H1 (cell line): ENCODE data around the gene MECR. TPM values are rescaled to one million over a fixed set of nuclear protein-coding genes. Genes with fewer than 3 reads are reported as not detected.

Experiments used
- BACH1 ChIP-seq: IDR thresholded peaks from 2 replicates; pipeline ENCODE4 v1.6.1; 2012; ENCODE audit warnings: low read length, improper control_type of control experiment
- FOSL1 ChIP-seq: IDR thresholded peaks from 2 replicates; pipeline ENCODE4 v1.6.1; 2011; ENCODE audit warnings: mild to moderate bottlenecking, low read depth, low read length, moderate library complexity; ENCODE audit not compliant: insufficient read depth
- JUN ChIP-seq: IDR thresholded peaks from 2 replicates; pipeline ENCODE4 v1.6.1; 2011; ENCODE audit warnings: low read depth, mild to moderate bottlenecking, improper control_type of control experiment, low read length
- JUND ChIP-seq: IDR thresholded peaks from 2 replicates; pipeline ENCODE4 v1.6.1; 2011; ENCODE audit warnings: mild to moderate bottlenecking, improper control_type of control experiment, low read length
- KDM4A ChIP-seq: IDR thresholded peaks from one replicate; pipeline ENCODE4 v1.7.1; 2012; ENCODE audit warnings: low read depth, mild to moderate bottlenecking, moderate library complexity, low read length, inconsistent platforms; ENCODE audit not compliant: severe bottlenecking
- KDM5A ChIP-seq: fragments of 200-600 bp; IDR thresholded peaks from 2 replicates; pipeline ENCODE4 v1.7.1; 2012; ENCODE audit warnings: mild to moderate bottlenecking, low read length, inconsistent platforms, mixed read lengths
- NRF1 ChIP-seq: IDR thresholded peaks from 2 replicates; pipeline ENCODE4 v1.6.1; 2011; ENCODE audit warnings: mild to moderate bottlenecking, low read depth, low read length, improper control_type of control experiment
- POLR2AphosphoS5 ChIP-seq: IDR thresholded peaks from 2 replicates; pipeline ENCODE4 v1.6.1; 2011; ENCODE audit warnings: low read depth, low read length
- RBBP5 ChIP-seq: IDR thresholded peaks from 2 replicates; pipeline ENCODE4 v1.7.1; 2012; ENCODE audit warnings: low read depth, mild to moderate bottlenecking, inconsistent platforms, low read length, moderate library complexity, borderline replicate concordance
- SP2 ChIP-seq: IDR thresholded peaks from 2 replicates; pipeline ENCODE4 v1.6.1; 2012; ENCODE audit warnings: mild to moderate bottlenecking, low read length, inconsistent platforms
- polyA plus RNA-seq, 7 experiments: library from polyadenylated mRNA; depleted of rRNA in 3 of 7; stranded (reverse) in 5 of 7; unstranded in 2 of 7; fragments of >200 nt in 5 of 7; fragments of 200-250 nt in 2 of 7; gene quantifications; 1 replicate in 5 of 7; 2 replicates in 1 of 7; 4 replicates in 1 of 7; pipeline versions ENCODE4 v1.2.1 to v1.2.3, GENCODE V29; 2011 to 2013; ENCODE audit warnings: missing spikeins in 2 of 7, mixed read lengths in 2 of 7
- total RNA-seq: library from RNA; stranded (reverse); fragmentation: NEBNext Ultra II Directional; extraction: Animal tissue kit (Norgen Biotek cat#: 25700); gene quantifications from 2 replicates; pipeline ENCODE4 v1.2.1, GENCODE V29; 2021

Gene MECR
- total and polyA plus RNA-seq, 2 of the 8 experiments (the other 6 are each of a cell fraction or from before 2014, with no cell fraction given), result 24.2 to 24.4 TPM

- TF ChIP-seq SP2 (no peak), JUND (no peak), NRF1 (no peak), JUN (no peak), POLR2AphosphoS5 (no peak), KDM4A (no peak), RBBP5 (no peak), BACH1 (no peak), KDM5A (no peak), FOSL1 (no peak)
These were observed 40.0 kb downstream of the MECR start (continued) for GRCh38 chr1:29190718-29191117.
